A549 (cell line): ENCODE data around the gene REX1BD. TPM values are rescaled to one million over a fixed set of nuclear protein-coding genes. Genes with fewer than 3 reads are reported as not detected.

Experiments used
- ATAC-seq, 2 experiments: fragments of 200-7000 bp in 1 of 2; fragments of >200 bp in 1 of 2; cut with Nextera tagmentation in 1 of 2; cut with Tn5 transposase in 1 of 2; 3 replicates each; pipeline versions ENCODE4 v1.8.0 to v1.9.1; 2018 to 2020; ENCODE audit warnings: mild to moderate bottlenecking in 1 of 2, moderate library complexity in 1 of 2
- CTCF ChIA-PET: fragments of 300-600 bp; sonication (Branson Sonifier 250); formaldehyde crosslinking; extraction: SDS; loops from one replicate; lab custom pipeline; 2021; ENCODE audit warnings: antibody characterized with exemption, inconsistent platforms; lab: Yijun Ruan, JAX
- POLR2A ChIA-PET: fragments of 350-600 bp; formaldehyde crosslinking; extraction: SDS; loops from one replicate; lab custom pipeline; 2021; ENCODE audit warnings: antibody characterized with exemption, inconsistent platforms; lab: Yijun Ruan, JAX
- DNase-seq, 2 experiments: peaks; one replicate each; pipeline versions ENCODE4 v3.0.0 to v3.0.0-alpha.2; 2011 to 2016; ENCODE audit warnings: low read depth in 1 of 2, low spot score in 1 of 2
- FAIRE-seq: peaks from 2 replicates; lab custom pipeline; 2011; peaks lifted over from hg19 to GRCh38; lab: Jason Lieb, UNC
- H3K27ac ChIP-seq, 2 experiments: fragments of >200 bp; sonication (Bioruptor Twin); formaldehyde crosslinking; 3 replicates each; pipeline ENCODE4 v1.5.1; 2016 to 2017
- H3K4me1 ChIP-seq: fragments of >200 bp; sonication (Bioruptor Twin); formaldehyde crosslinking; 3 replicates; pipeline ENCODE4 v1.6.1; 2016
- H3K4me2 ChIP-seq: fragments of >200 bp; sonication (Bioruptor Twin); formaldehyde crosslinking; 3 replicates; pipeline ENCODE4 v1.6.1; 2016
- H3K4me3 ChIP-seq: fragments of >200 bp; sonication (Bioruptor Twin); formaldehyde crosslinking; 3 replicates; pipeline ENCODE4 v1.5.1; 2016
- H3K9me3 ChIP-seq: fragments of >200 bp; sonication (Bioruptor Twin); formaldehyde crosslinking; 3 replicates; pipeline ENCODE4 v1.6.1; 2016
- CBX8 ChIP-seq: fragments of 200-600 bp; sonication (generic); IDR thresholded peaks from 2 replicates; pipeline ENCODE4 v1.6.1; 2016
- CEBPB ChIP-seq, 2 experiments: fragments of >200 bp in 1 of 2; sonication (Bioruptor Twin) in 1 of 2; formaldehyde crosslinking in 1 of 2; IDR thresholded peaks; 2 replicates each; pipeline ENCODE4 v1.6.1; 2012 to 2016
- ESRRA ChIP-seq: fragments of 150-350 bp; IDR thresholded peaks from 2 replicates; pipeline ENCODE4 v1.6.1; 2014; ENCODE audit warnings: mild to moderate bottlenecking, low read length, borderline replicate concordance
- GATA3 ChIP-seq: IDR thresholded peaks from 2 replicates; pipeline ENCODE4 v1.6.1; 2012; ENCODE audit warnings: borderline replicate concordance
- HOXA7 ChIP-seq: fragments of 250-450 bp; sonication (Bioruptor Pico); IDR thresholded peaks from 2 replicates; pipeline ENCODE4 v1.5.0; 2020; ENCODE audit warnings: mild to moderate bottlenecking, moderate library complexity
- HOXB13 ChIP-seq: fragments of 250-450 bp; sonication (Bioruptor Pico); IDR thresholded peaks from 2 replicates; pipeline ENCODE4 v1.5.0; 2020; ENCODE audit warnings: low read depth, mild to moderate bottlenecking, moderate library complexity
- HOXB5 ChIP-seq: fragments of 250-450 bp; sonication (Bioruptor Pico); IDR thresholded peaks from 2 replicates; pipeline ENCODE4 v1.5.0; 2020; ENCODE audit warnings: mild to moderate bottlenecking, moderate library complexity
- KDM5A ChIP-seq: fragments of 200-600 bp; sonication (generic); IDR thresholded peaks from 2 replicates; pipeline ENCODE4 v1.6.1; 2016; ENCODE audit warnings: antibody characterized with exemption, mild to moderate bottlenecking
- MAFK ChIP-seq: fragments of 450-650 bp; IDR thresholded peaks from 2 replicates; pipeline ENCODE4 v1.6.1; 2014; ENCODE audit not compliant: partially characterized antibody
- MAZ ChIP-seq: fragments of 150-350 bp; IDR thresholded peaks from 2 replicates; pipeline ENCODE4 v1.6.1; 2014; ENCODE audit warnings: antibody characterized with exemption, low read depth, low read length, borderline replicate concordance
- NPAS2 ChIP-seq: fragments of 250-450 bp; sonication (Bioruptor Pico); IDR thresholded peaks from 2 replicates; pipeline ENCODE4 v1.8.0; 2022; ENCODE audit warnings: mild to moderate bottlenecking, moderate library complexity, borderline replicate concordance
- RARB ChIP-seq: fragments of 250-450 bp; sonication (Bioruptor Pico); IDR thresholded peaks from 2 replicates; pipeline ENCODE4 v1.8.0; 2021; ENCODE audit warnings: mild to moderate bottlenecking, moderate library complexity
- REST ChIP-seq: fragments of 200-600 bp; sonication (generic); IDR thresholded peaks from 2 replicates; pipeline ENCODE4 v1.6.1; 2016; ENCODE audit warnings: antibody characterized with exemption, mild to moderate bottlenecking, moderate library complexity
- RNF2 ChIP-seq: fragments of 200-600 bp; sonication (generic); IDR thresholded peaks from 2 replicates; pipeline ENCODE4 v1.6.1; 2016; ENCODE audit warnings: low read depth, mild to moderate bottlenecking, antibody characterized with exemption, moderate library complexity, borderline replicate concordance
- SREBF2 ChIP-seq: fragments of 450-650 bp; IDR thresholded peaks from 2 replicates; pipeline ENCODE4 v1.6.1; 2014; ENCODE audit warnings: mild to moderate bottlenecking, moderate library complexity
- ZFP36 ChIP-seq: fragments of 450-650 bp; IDR thresholded peaks from 2 replicates; pipeline ENCODE4 v1.6.1; 2014; ENCODE audit warnings: borderline replicate concordance; ENCODE audit not compliant: partially characterized antibody
- WGBS: methylation state at CpG from one replicate; pipeline ENCODE4 v1.1.6; 2017; ENCODE audit errors: missing lambda C conversion rate; 5-methylcytosine and 5-hydroxymethylcytosine counted together
- polyA plus RNA-seq, 4 experiments: library from polyadenylated mRNA; depleted of rRNA in 3 of 4; stranded (reverse); fragments of >200 nt; fragmentation: RNase III in 1 of 4; extraction: RNeasy Plus Mini Kit Qiagen cat#74134 plus additional on column Dnase treatment in 1 of 4; gene quantifications; 2 replicates in 3 of 4; 3 replicates in 1 of 4; pipeline ENCODE4 v1.2.3, GENCODE V29; 2011 to 2017
- TF ChIP-seq, protein P1 (sequence below): fragments of 250-450 bp; sonication (Bioruptor Pico); IDR thresholded peaks from 2 replicates; pipeline ENCODE4 v1.5.0; 2021; ENCODE audit warnings: mild to moderate bottlenecking, moderate library complexity, borderline replicate concordance
- TF ChIP-seq, protein P2 (sequence below): fragments of 150-350 bp; IDR thresholded peaks from 2 replicates; pipeline ENCODE4 v1.6.1; 2014; ENCODE audit warnings: low read depth, mild to moderate bottlenecking, low read length

REX1BD gene
- polyA plus RNA-seq, 2 of the 4 experiments (the other 2 are of a cell fraction), result 23.1 to 47.3 TPM

GRCh38 chr19:18605546-18606280 is 17.1 kb downstream of the REX1BD start:
- FAIRE-seq (no peak), DNase-seq (no peak), ATAC-seq (no peak)
- Histone ChIP-seq H3K4me2 (peak overlapping the region; percentile 89), H3K9me3 (no peaks in the 10 kb centered on the region), H3K27ac (peak overlapping the region in 1 of 2 experiments; percentile 73; a peak in 2 of 6 replicates), H3K4me3 (peak overlapping the region; percentile 39), H3K4me1 (peaks cover 15% of the 10 kb centered on the region; the same call in 2 of the 3 replicates)
- TF ChIP-seq KDM5A, result no peak
- ChIA-PET CTCF (no interaction called here), POLR2A (no interaction called here)
- WGBS, result 63% methylated on average over 20 of the region's 65 CpGs

- ChIA-PET CTCF (interaction anchor here (1.1 to 2.5 kb wide), 3 partner anchors 12 to 156 kb away, joined by 3 to 6 read pairs (median 6); partner anchors contain the start of gene REX1BD), POLR2A (no interaction called here)
- peak within 1 kb of the TSS; percentile 39 for H3K4me3 ChIP-seq
- peak within 1 kb of the TSS; percentile 89 for H3K4me2 ChIP-seq
- H3K27ac ChIP-seq, result peak within 1 kb of the TSS; percentile 15 to 79; a peak in 4 of 6 replicates
- 2% methylated on average over 9 of the region's 116 CpGs for WGBS
- ATAC-seq (no peak), FAIRE-seq (no peak), DNase-seq (no peak)
- peaks cover 17% of the 10 kb centered on the region; the same call in 2 of the 3 replicates for H3K4me1 ChIP-seq
- no peak for TF ChIP-seq MAZ
- TF ChIP-seq, protein P1, sequence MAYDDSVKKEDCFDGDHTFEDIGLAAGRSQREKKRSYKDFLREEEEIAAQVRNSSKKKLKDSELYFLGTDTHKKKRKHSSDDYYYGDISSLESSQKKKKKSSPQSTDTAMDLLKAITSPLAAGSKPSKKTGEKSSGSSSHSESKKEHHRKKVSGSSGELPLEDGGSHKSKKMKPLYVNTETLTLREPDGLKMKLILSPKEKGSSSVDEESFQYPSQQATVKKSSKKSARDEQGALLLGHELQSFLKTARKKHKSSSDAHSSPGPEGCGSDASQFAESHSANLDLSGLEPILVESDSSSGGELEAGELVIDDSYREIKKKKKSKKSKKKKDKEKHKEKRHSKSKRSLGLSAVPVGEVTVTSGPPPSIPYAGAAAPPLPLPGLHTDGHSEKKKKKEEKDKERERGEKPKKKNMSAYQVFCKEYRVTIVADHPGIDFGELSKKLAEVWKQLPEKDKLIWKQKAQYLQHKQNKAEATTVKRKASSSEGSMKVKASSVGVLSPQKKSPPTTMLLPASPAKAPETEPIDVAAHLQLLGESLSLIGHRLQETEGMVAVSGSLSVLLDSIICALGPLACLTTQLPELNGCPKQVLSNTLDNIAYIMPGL (CRISPR knock-in tag), result no peak
- no peak for TF ChIP-seq RARB
- no peak for TF ChIP-seq RNF2
- no peak for TF ChIP-seq HOXB5 (CRISPR knock-in tag)
- TF ChIP-seq CBX8, result no peak
- no peak for TF ChIP-seq HOXB13 (CRISPR knock-in tag)
- TF ChIP-seq, all 56 proteins: peak for 0
- H3K9me3 ChIP-seq, result no peaks in the 10 kb centered on the region
Observed at GRCh38 chr19:18606281-18607225, 18.0 kb downstream of the REX1BD start, which contains the start of gene CRLF1. TSS of gene CRLF1 (minus strand) at chr19:18606799. CDS start at chr19:18606656, 143 bp downstream.

GRCh38 chr19:18607226-18608101 is 18.9 kb downstream of the REX1BD start:
- peak overlapping the region; percentile 35 for H3K4me3 ChIP-seq
- peaks cover 25% of the 10 kb centered on the region; the same call in 2 of the 3 replicates for H3K4me1 ChIP-seq
- peak overlapping the region; percentile 89 for H3K4me2 ChIP-seq
- no peaks in the 10 kb centered on the region for H3K9me3 ChIP-seq
- ChIA-PET POLR2A (no interaction called here), CTCF (interaction anchor here (0.8 to 2.5 kb wide), 4 partner anchors 13 to 157 kb away, joined by 3 to 6 read pairs (median 4); partner anchors contain the start of gene REX1BD)
- ATAC-seq (peak in 1 of 2 experiments; percentile 12; a peak in 1 of 6 replicates), DNase-seq (no peak), FAIRE-seq (no peak)
- 1% methylated on average over 31 of the region's 68 CpGs for whole genome bisulfite sequencing
- H3K27ac ChIP-seq, result peak overlapping the region; percentile 15 to 79; a peak in 4 of 6 replicates
- TF ChIP-seq SREBF2, result no peak
- no peak for TF ChIP-seq CEBPB (IDR thresholded peaks at IDR 0.05)
- no peak for TF ChIP-seq GATA3
- TF ChIP-seq, protein P1 (CRISPR knock-in tag), result no peak
- no peak for TF ChIP-seq ESRRA
- no peak for TF ChIP-seq REST
- TF ChIP-seq NPAS2 (CRISPR knock-in tag), result no peak
- TF ChIP-seq HOXB5 (CRISPR knock-in tag), result no peak
- no peak for TF ChIP-seq ZFP36
- no peak for TF ChIP-seq MAFK
- TF ChIP-seq HOXA7, result no peak
- TF ChIP-seq, protein P2, sequence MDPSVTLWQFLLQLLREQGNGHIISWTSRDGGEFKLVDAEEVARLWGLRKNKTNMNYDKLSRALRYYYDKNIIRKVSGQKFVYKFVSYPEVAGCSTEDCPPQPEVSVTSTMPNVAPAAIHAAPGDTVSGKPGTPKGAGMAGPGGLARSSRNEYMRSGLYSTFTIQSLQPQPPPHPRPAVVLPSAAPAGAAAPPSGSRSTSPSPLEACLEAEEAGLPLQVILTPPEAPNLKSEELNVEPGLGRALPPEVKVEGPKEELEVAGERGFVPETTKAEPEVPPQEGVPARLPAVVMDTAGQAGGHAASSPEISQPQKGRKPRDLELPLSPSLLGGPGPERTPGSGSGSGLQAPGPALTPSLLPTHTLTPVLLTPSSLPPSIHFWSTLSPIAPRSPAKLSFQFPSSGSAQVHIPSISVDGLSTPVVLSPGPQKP, result no peak
